Activated CD4-positive, alpha-beta memory T cell treated with anti-CD3 and anti-CD28 coated beads, Interleukin-2, amount 10 ng/mL, durations not matched to agents 7 days and 5 days (primary cell): ENCODE results near the gene XXYLT1. TPM values are rescaled to one million over a fixed set of nuclear protein-coding genes. Genes with fewer than 3 reads are reported as not detected.

Experiments
- CTCF ChIA-PET: fragments of 350-600 bp; sonication (Branson Sonifier 250); formaldehyde crosslinking; loops from one replicate; lab custom pipeline; 2021; ENCODE audit warnings: antibody characterized with exemption, inconsistent platforms; lab: Charles Lee
- POLR2A ChIA-PET: fragments of 350-600 bp; sonication (Branson Sonifier 250); formaldehyde crosslinking; loops from one replicate; lab custom pipeline; 2021; ENCODE audit warnings: antibody characterized with exemption; lab: Charles Lee
- DNase-seq: peaks from one replicate; pipeline ENCODE4 v3.0.0-alpha.2; 2020
- H3K27ac Mint-ChIP-seq: one replicate; pipeline ENCODE4 v1.8.0; 2021; ENCODE audit warnings: mild to moderate bottlenecking, mixed read lengths
- H3K27me3 Mint-ChIP-seq: one replicate; pipeline ENCODE4 v1.8.0; 2021; ENCODE audit warnings: mixed read lengths
- H3K36me3 Mint-ChIP-seq: one replicate; pipeline ENCODE4 v1.8.0; 2021; ENCODE audit warnings: low read depth, mixed read lengths
- H3K4me1 Mint-ChIP-seq: one replicate; pipeline ENCODE4 v1.8.0; 2021; ENCODE audit warnings: mixed read lengths
- H3K4me3 Mint-ChIP-seq: one replicate; pipeline ENCODE4 v1.8.0; 2021; ENCODE audit warnings: mild to moderate bottlenecking, mixed read lengths
- H3K9me3 Mint-ChIP-seq: one replicate; pipeline ENCODE4 v1.8.0; 2021; ENCODE audit warnings: mixed read lengths
- total RNA-seq, 2 experiments: library from RNA; stranded (reverse); gene quantifications; one replicate each; pipeline ENCODE4 v1.2.3, GENCODE V29; 2021

XXYLT1 gene
- total RNA-seq, 2 experiments from 2014 or later = 5.0 to 5.6 TPM

DNA sequence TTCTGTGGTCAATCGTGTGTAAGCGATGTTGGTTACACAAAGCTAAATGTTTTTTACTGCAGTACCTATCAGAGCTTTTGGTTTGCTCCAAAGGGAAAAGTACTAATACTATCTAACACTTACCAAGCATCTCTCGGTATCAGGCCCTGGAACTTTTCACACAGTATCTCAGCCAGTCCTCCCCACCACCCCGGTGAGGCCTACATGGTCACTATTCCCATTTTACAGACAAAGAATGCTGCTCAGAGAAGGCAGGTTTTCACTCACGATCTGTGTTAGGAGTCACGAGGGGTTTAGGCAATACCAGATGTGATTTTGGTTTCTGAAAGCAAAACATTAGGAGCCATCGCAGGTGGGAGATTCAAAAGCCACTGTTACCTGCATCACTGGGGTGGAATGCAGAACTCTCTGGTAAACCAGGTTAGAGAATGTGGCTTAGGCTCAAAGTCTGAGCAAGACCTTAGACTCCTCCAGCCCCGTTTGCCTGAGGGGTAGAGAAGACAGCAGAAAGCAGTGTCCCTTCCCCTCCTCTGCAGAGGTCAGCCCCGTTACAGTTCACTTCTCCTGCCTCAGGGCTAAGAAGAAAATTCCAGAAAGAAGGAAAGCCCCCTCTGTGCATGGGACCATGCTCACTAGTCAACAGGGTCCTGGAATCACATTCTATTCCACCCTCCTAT is 57.2 kb downstream of the XXYLT1 start:
- no peak overlapping the region for H3K4me3 Mint-ChIP-seq
- no peaks in the 10 kb centered on the region for H3K4me1 Mint-ChIP-seq
- peaks cover 2% of the 10 kb centered on the region for H3K9me3 Mint-ChIP-seq
- H3K36me3 Mint-ChIP-seq = no peaks in the 10 kb centered on the region
- ChIA-PET CTCF (no interaction called here), POLR2A (no interaction called here)
- no peaks in the 10 kb centered on the region for H3K27me3 Mint-ChIP-seq
- DNase-seq = no peak
- no peak overlapping the region for H3K27ac Mint-ChIP-seq

GRCh38 chr3:195212749-195213375 is 58.1 kb downstream of the XXYLT1 start:
- Mint-ChIP-seq H3K9me3 (peaks cover 2% of the 10 kb centered on the region), H3K4me3 (no peak overlapping the region), H3K27me3 (no peaks in the 10 kb centered on the region), H3K27ac (no peak overlapping the region), H3K36me3 (no peaks in the 10 kb centered on the region), H3K4me1 (peaks cover 6% of the 10 kb centered on the region)
- no peak for DNase-seq
- ChIA-PET CTCF (interaction anchor here (0.9 kb wide), 1 partner anchor 100 kb away, joined by 4 read pairs; no protein-coding TSS in a partner anchor), POLR2A (no interaction called here)

DNA sequence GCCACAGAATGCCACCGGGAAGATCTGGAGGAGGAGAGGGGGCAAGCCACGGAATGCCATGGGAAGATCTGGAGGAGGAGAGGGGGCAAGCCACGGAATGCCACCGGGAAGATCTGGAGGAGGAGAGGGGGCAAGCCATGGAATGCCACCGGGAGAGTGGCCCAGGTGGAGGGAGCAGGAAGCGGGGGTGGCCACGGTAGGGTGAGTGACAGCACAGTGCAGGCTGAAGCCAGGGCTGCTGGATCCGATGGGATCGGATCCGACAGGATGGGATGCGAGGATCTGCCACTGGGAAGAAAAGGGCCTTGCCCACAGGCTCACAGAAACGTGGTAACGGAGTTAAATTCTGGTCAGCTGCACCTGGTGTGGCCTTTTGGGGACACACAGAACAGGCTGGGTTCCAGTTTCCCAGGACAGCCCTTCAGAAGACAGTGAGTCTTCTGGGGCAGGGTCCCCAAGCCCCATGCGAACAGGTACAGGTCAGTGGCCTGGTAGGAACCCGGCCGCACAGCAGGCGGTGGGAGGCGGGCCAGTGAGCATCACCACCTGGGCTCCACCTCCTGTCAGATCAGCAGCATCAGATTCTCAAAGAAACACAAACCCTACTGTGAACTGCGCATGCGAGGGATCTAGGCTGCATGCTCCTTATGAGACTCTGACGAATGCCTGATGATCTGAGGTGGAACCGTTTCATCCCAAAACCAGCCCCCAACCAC is 58.8 kb downstream of the XXYLT1 start:
- CTCF ChIA-PET = interaction anchor here (0.9 kb wide), 1 partner anchor 100 kb away, joined by 4 read pairs; no protein-coding TSS in a partner anchor
- H3K4me1 Mint-ChIP-seq = peaks cover 6% of the 10 kb centered on the region
- H3K27me3 Mint-ChIP-seq = no peaks in the 10 kb centered on the region
- DNase-seq = no peak
- H3K36me3 Mint-ChIP-seq = no peaks in the 10 kb centered on the region
- POLR2A ChIA-PET = no interaction called here
- H3K27ac Mint-ChIP-seq = no peak overlapping the region
- H3K4me3 Mint-ChIP-seq = no peak overlapping the region
- peaks cover 2% of the 10 kb centered on the region for H3K9me3 Mint-ChIP-seq

DNA sequence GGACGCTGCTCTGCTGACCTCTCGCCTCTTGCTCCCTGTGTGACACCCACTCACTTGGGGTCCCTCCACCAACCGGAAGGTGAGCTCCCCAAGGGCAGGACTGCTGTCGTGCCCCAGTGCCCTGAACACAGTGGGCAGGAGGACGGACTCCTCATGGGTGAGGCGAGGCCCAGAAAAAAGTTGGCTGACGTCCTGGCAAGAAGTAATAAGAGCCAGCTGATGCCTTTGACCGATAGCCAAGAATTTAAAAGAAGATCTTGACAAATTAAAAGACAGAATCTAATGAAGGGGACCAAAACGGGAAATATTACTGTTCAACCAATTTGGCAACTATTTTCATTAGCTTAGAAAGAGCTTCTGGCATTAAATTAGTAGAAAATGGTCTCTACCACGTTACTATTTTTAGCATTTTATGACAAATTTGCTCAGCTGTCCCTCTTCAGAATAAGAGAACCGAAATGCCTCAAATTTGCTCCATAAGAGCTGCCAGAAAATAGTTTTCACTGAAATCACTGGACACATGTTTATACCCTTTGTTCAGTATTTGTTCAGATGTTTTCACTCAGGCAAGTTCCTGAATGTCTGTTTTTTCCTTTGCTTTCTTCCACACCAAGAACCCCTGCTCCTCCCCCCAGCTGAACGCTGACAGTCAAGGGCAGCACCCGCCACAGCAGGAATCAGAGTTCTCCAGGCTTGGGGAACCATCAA is 60.5 kb downstream of the XXYLT1 start:
- ChIA-PET CTCF (no interaction called here), POLR2A (no interaction called here)
- Mint-ChIP-seq H3K4me1 (peaks cover 6% of the 10 kb centered on the region), H3K4me3 (no peak overlapping the region), H3K9me3 (peaks cover 2% of the 10 kb centered on the region), H3K36me3 (no peaks in the 10 kb centered on the region), H3K27me3 (no peaks in the 10 kb centered on the region), H3K27ac (no peak overlapping the region)
- DNase-seq = no peak

- peaks cover 2% of the 10 kb centered on the region for H3K9me3 Mint-ChIP-seq
- no peaks in the 10 kb centered on the region for H3K27me3 Mint-ChIP-seq
- H3K4me1 Mint-ChIP-seq = peaks cover 9% of the 10 kb centered on the region
- POLR2A ChIA-PET = no interaction called here
- CTCF ChIA-PET = no interaction called here
- no peak for DNase-seq
- H3K36me3 Mint-ChIP-seq = no peaks in the 10 kb centered on the region
- no peak overlapping the region for H3K27ac Mint-ChIP-seq
- H3K4me3 Mint-ChIP-seq = no peak overlapping the region
Measured at GRCh38 chr3:195209847-195210265, 61.1 kb downstream of the XXYLT1 start.

GRCh38 chr3:195209083-195209846 is 61.7 kb downstream of the XXYLT1 start:
- ChIA-PET POLR2A (no interaction called here), CTCF (no interaction called here)
- no peaks in the 10 kb centered on the region for H3K27me3 Mint-ChIP-seq
- H3K27ac Mint-ChIP-seq = no peak overlapping the region
- DNase-seq = no peak
- H3K4me3 Mint-ChIP-seq = no peak overlapping the region
- H3K36me3 Mint-ChIP-seq = no peaks in the 10 kb centered on the region
- H3K4me1 Mint-ChIP-seq = peaks cover 9% of the 10 kb centered on the region
- H3K9me3 Mint-ChIP-seq = no peaks in the 10 kb centered on the region

GRCh38 chr3:195208631-195209030 is 62.3 kb downstream of the XXYLT1 start:
- Mint-ChIP-seq H3K27ac (no peak overlapping the region), H3K27me3 (no peaks in the 10 kb centered on the region), H3K36me3 (no peaks in the 10 kb centered on the region), H3K4me3 (no peak overlapping the region), H3K9me3 (no peaks in the 10 kb centered on the region), H3K4me1 (peaks cover 9% of the 10 kb centered on the region)
- CTCF ChIA-PET = no interaction called here
- DNase-seq = no peak
- POLR2A ChIA-PET = no interaction called here

DNA sequence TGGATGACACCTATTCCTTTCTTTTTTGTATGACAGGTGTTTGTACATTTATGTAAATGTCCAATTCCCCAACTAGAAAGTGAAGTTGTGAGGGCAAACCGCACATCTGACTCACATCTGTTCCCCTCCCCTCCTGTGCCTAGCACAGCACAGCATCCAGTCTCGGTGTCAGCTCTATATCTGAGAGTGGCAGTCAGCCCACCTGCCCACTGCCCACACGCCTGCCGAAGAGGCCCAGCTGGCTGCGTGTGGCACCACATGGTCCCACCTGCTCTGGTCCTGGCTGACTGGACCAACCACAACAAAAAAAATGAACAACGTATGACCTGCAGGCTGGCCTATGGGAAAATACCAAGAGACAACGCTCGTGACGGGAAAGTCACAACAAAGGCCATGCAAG is 62.8 kb downstream of the XXYLT1 start:
- Mint-ChIP-seq H3K27me3 (no peaks in the 10 kb centered on the region), H3K36me3 (no peaks in the 10 kb centered on the region), H3K27ac (no peak overlapping the region), H3K4me3 (no peak overlapping the region), H3K9me3 (no peaks in the 10 kb centered on the region), H3K4me1 (peaks cover 9% of the 10 kb centered on the region)
- ChIA-PET POLR2A (no interaction called here), CTCF (no interaction called here)
- DNase-seq = no peak

DNA sequence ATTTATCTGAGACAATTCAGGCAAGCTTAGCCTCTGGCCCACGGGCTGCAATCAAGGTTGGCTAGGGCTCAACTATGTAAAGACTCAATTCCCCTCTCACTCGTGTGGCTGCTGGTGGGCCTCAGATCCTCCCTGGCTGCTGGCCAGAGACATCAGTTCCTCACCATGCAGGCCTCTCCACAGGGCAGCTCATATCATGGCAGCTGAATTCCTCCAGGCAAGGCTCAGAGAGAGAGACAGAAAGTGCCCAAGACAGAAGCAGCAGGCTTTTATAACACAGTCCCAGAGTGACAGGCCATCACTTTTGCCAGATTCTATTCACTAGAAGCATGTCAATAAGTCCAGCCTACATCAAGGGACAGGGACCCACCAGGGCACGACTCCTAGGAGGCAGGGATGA is 63.2 kb downstream of the XXYLT1 start:
- H3K9me3 Mint-ChIP-seq = no peaks in the 10 kb centered on the region
- peaks cover 9% of the 10 kb centered on the region for H3K4me1 Mint-ChIP-seq
- no peak overlapping the region for H3K4me3 Mint-ChIP-seq
- DNase-seq = no peak
- no peaks in the 10 kb centered on the region for H3K36me3 Mint-ChIP-seq
- ChIA-PET CTCF (no interaction called here), POLR2A (no interaction called here)
- H3K27me3 Mint-ChIP-seq = no peaks in the 10 kb centered on the region
- H3K27ac Mint-ChIP-seq = no peak overlapping the region

- Mint-ChIP-seq H3K9me3 (no peaks in the 10 kb centered on the region), H3K36me3 (no peaks in the 10 kb centered on the region), H3K4me3 (no peak overlapping the region), H3K4me1 (peaks cover 9% of the 10 kb centered on the region), H3K27ac (no peak overlapping the region), H3K27me3 (no peaks in the 10 kb centered on the region)
- ChIA-PET CTCF (no interaction called here), POLR2A (no interaction called here)
- no peak for DNase-seq
Measured at GRCh38 chr3:195207056-195207455, 63.9 kb downstream of the XXYLT1 start.

DNA sequence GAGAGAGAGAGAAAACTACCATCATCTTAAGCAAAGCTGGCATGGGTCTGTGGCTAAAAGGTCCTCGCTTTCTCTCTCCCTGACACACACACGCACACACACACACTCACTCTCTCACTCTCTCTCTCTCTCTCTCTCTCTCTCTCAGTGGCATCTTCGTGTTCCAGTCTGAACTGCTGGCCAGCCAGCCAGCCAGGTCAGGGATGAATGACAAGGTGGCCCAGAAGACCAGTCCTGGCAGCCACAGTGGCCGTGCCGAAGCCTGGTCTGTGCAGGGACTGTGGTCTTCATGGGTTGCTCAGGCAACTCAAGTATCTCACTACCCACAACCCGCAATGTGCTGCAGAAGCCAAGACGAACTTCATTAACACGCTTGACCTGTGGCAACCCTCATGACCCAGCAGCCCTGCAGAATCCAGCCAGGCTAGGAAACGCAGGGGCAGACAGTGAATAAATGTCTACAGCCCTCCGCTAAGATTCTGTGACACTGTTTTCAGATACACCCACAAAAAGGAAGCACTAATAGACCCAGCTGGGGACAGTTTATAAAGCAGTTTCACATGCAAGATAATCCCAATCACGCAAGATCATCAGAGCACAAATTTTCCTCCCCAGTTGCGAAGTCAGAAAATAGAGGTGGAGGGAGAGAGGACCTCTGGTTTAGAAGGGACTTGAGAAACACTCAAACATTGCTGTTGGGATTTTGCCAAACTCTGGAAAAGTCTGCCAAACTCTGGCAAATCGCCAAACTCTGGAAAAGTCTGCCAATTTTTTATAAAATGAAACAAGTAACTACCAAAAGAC is 66.4 kb downstream of the XXYLT1 start:
- H3K27ac Mint-ChIP-seq = no peak overlapping the region
- H3K27me3 Mint-ChIP-seq = no peaks in the 10 kb centered on the region
- POLR2A ChIA-PET = no interaction called here
- no peak for DNase-seq
- CTCF ChIA-PET = no interaction called here
- H3K36me3 Mint-ChIP-seq = no peaks in the 10 kb centered on the region
- no peak overlapping the region for H3K4me3 Mint-ChIP-seq
- peaks cover 9% of the 10 kb centered on the region for H3K4me1 Mint-ChIP-seq
- no peaks in the 10 kb centered on the region for H3K9me3 Mint-ChIP-seq

DNA sequence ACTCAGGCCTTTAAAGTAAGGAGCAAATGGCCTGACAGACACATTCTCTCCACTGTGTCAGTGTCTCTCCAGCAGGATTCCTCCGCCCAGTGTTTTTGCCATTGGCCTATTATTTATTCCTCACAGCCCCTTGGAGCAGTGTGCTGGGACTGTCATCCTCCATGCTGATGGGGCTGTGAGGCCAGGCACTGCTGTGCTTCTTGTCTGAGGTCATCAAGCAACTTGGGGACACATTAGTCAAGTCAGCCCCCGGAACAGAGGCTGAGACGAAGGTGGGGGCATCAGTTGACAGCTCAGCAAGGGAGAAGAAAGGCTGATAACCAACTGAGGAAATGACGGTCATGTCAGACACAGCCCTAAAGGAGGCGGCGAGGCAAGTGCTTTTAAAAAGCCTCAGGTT is 67.4 kb downstream of the XXYLT1 start:
- Mint-ChIP-seq H3K9me3 (no peaks in the 10 kb centered on the region), H3K36me3 (no peaks in the 10 kb centered on the region), H3K4me3 (no peak overlapping the region), H3K4me1 (peaks cover 9% of the 10 kb centered on the region), H3K27ac (no peak overlapping the region), H3K27me3 (no peaks in the 10 kb centered on the region)
- ChIA-PET POLR2A (no interaction called here), CTCF (no interaction called here)
- no peak for DNase-seq
